NCI-H748 (cell line): ENCODE data around the gene KRTAP17-1.
"Not testable (repeated sequence)": the region's sequence is repeated elsewhere in the genome, so short reads cannot be mapped to it uniquely, and the experiment has no call there.

Experiments used
- DNase-seq: peaks from one replicate; lab custom pipeline; 2025; ENCODE audit not compliant: unreplicated experiment; lab: John Stamatoyannopoulos, UW

Gene KRTAP17-1

DNA sequence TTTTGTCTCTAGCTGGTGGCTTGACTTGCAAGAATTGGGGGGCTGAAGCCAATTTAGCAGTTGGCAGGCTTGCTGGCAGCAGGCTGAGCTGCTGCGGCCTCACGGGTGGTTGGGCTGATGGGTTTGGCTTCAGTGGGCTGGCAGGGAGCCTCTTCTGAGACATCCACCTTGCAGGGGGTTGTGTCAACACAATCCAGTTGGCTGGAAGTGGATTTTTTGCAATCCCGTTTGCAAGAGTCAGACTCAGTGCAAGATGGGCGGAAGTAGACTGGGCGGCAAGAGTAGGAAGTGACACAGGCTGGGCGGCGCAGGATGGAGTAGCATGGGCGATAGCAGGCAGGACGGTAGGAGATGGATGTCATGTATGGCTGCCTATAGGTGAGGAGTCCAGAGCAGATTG lies 7.9 kb downstream of the KRTAP17-1 start:
- DNase-seq = no peak

DNA sequence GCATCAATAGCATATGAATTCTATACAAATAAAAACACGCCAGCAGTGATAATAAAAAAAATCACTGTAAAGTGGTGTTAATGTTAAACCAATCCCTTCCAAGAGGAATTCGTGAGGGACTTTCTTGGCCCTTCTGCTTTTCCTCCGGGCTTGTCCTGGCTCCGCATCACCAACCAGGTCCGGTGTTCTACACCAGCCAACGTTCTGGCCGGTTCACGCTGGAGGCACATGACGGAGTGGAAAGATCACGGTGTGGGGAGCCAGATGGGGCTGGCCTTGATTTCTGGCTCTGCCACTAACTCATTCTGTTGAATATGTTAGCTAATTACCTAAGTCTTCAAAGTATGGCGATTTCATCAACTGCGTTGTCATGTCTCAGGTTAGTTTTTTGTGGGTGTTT lies 11.4 kb downstream of the KRTAP17-1 start:
- no peak for DNase-seq

DNA sequence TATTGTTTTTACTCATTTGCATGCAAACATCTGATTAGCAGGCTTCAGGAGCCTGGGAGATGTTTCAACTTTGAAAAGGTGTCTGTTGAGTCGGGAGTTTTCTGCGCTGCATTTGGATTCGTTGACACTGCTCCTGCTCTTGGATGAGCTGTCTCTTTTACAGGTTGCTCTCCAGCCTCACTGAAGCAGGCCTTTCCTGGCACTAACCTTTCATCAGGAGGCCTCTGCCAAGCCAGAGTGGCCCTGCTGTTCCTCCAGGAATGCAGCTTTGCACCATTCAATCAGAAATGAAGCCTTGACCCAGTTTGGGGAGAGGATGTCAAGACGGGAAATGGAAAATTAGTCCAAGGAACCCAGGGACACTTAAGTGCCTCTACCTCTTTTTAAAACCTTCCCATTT lies 12.5 kb downstream of the KRTAP17-1 start:
- no peak for DNase-seq

DNA sequence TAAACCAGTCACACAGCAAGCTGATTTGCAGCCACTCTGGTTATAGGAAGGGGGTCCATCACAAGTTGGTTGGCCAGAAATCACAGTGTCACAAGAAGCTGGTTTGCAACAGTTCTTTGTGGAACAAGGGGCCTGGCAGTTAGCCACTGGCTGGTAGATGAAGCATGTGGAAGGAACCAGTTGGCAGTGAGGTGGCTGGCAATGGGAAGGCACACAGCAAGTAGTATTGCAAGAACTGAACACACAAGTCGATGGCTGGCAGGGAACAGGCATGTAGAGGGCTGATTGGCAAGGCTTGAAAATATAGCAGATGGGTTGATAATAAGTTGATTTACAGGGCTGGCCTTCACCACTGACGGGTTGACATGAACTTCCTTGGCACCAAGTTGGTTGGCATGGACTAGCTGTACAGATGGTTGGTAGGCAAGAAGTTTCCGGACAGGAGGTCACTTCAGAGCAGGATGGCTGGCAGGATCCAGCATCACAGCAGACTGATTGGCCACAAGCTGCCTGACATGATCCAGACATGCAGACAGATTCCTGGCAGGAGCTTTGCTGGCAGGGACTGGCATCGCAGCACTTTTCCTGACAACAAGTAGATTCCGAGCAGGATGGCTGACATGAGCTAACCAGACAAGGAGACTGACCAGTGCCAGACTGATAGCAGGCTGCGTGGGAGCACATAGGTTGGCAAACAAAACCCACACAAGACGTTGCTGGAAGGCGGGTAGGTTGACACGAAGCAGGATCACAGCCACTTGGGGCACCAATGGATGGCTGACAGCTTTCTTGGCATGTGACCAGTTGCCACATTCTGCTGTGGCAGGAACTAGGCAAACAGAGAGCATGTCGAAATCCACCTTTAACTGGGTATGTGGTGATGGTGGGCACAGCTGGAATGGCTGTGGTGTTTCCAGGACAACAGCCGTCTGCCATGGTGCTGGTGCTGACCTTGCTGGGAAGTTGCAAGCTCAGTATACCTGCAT lies 13.3 kb downstream of the KRTAP17-1 start, which contains the start of gene KRTAP29-1:
KRTAP29-1 (minus strand) TSS at position 936 of the 986 bp plus-strand sequence; CDS start at position 936, 0 bp downstream.
- no peak for DNase-seq

DNA sequence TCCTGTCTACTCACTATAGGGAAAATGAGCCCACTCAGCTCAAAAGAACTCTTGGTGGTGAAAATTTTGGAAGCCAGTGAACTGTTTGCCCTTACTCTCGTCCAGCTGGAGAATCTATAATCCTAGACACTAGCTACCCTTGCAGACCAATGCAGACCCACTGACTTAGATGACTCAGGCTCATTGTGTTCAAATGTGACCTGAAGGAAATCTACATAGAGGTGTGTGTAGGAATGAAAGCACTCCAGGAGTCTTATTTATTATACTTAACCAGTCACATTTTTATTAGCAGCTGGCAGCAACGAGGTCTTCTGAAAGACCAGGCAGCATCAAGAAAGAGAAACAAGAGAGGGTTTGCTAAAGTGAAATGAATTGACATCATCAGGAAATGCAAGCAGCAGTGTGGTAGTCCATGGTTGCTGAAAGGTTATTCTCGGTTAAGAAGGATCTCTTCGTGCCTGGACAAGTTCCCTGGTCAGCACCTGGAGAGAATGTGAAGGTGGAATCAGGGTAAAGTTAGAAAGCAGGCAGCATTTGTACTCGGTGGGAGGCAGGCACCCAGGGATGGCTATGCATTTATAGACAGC lies 14.2 kb downstream of the KRTAP17-1 start:
- no peak for DNase-seq

DNA sequence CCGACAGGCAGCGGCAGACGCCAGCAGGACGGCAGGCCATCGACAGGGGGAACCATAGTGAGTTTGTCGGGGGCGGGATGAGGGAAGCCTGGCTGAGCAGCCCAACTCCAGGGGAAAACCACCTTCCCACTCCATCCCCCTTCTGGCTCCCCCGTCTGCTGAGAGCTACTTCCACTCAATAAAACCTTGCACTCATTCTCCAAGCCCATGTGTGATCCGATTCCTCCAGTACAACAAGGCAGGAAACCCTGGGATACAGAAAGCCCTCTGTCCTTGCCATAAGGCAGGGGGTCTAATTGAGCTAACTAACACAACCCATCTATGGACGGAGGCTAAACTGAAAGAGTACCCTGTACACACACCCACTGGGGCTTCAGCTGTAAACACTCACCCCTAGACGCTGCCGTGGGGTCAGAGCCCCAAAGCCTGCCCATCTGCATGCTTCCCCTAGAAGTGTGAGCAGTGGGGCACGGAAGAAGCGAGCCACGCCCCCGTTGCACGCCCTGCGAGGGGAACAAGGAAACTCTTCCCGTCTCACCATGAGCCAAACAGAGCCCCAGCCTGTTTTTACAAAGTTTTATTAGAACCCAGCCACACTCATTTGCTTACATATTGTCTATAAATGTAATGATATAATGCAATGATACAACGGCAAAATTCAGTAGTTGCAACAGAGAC lies 16.9 kb downstream of the KRTAP17-1 start:
- no peak for DNase-seq

DNA sequence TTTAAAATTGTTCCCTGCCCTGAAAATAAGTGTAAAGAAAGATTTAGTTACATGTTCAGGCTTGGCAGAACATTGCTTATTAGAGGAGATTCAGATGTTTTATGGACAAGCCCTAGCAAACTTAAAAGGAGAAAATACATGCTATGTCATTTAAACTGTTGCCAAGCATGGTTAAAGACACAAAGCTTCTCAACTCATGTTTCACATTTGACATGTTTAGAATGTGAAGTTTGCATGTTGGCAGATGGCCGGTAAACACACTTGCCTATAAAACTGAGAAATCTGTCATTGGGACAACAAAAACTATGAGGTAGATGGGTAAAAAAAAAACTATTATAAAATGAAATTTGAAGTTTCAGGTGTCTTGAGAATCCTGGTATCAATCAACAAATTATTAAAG lies 18.7 kb downstream of the KRTAP17-1 start:
- DNase-seq = no peak

DNA sequence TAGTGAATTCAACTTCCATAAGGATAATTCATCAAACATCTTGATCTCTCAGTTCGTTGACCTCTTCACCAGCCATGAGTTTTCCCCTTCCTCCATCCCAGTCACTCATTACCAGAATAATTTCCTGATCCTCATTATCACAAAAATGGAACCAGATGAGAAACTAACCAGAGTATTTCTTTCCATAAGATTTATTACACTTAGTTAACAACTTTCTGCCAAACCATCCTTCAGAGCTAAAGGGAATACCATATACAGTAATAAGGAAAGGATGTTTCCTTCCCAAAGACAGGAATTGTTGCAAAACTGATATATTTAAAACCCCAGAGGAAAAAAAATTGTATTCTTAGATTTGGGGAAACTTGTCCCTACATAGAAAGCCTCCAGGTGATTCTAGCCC lies 21.5 kb downstream of the KRTAP17-1 start:
- no peak for DNase-seq

DNA sequence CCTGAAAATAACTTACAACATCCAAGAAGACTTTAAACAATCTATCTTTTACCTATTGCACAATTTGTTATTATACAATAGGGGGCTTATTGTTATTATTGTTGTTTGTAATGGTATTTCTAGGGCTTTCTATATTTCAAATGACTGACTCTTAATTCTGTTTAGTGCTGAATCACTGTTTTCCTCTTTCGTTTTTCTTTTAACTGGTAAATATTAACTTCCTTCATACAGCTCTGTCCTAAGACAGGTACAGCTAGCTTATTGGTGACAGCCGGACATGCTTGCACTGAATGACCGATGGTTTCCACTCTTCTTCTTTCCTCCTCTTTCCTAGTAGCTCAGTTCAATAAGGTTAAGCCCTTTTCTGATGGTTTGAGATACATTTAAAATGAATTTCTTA lies 28.5 kb downstream of the KRTAP17-1 start:
- DNase-seq = no peak

DNA sequence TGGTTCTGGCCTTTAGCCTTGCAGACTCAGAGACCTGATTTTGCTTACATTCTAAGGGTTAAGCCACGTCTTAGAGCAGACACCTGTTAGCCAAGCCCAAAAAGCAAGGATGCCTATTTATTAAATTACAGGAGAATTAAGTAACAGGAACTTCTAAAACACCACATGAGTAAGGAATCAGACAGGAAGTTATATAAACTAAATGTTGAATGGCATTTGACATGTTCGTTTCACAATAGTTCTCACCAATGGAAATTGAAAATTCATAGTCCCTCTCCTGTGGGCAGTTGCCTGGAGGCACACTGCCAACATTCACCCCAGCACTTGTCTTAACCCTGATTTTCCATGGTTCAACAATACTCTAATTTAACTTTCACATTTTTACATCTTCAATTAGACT lies 31.0 kb downstream of the KRTAP17-1 start:
- no peak for DNase-seq

DNA sequence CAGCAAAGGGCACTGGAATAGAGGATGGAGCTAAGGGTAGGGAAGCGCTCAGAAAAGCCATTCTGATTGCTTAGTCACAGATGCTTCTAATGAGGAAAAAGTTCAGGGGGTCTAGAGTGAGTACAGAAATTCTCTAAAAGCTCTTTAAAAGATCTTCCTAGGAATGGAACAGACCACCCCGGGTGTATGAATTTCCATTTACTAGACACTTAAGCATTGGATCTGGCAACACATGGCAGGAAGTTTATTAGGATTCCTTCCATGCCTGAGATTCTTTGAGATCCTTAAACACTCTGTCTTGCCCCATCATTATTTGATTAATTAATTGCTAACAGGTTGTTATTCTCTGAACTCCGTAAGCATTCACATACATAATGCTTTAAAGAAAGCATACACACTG lies 31.5 kb downstream of the KRTAP17-1 start:
- DNase-seq = no peak

DNA sequence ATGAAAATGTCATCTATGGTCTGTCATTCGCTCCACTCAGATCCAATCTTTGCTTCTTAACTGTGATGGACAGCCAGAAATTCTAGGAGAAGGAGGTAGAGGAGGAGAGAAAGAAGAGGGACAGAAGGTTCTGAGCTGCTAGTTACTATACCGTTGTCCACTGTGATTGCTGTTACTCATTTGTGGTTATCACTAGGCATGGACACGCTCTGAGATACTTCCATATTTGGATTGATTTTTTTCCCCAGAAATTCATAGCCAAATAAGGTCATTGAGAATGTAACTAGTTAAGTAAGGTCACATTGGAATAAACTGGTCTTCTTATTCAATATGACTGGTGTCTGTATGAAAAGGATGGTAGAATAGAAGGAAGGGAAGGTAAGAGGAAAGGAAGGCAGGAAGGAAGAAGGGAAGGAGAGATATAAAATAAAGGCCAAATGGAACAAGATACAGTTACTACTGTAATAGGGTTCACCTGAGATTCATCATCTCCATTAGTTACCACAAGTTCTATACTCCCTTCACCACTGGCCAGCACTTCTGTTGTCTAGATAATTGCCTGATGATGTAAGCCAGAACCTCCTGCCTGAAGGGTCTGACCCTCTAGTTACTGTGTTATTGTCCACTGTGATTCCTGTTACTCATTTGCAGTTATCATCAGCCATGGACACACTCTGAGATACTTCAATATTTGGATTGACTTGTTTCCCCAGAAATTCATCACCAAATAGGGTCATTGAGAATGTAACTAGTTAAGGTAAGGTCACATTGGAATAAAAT lies 37.1 kb downstream of the KRTAP17-1 start:
- no peak for DNase-seq

DNA sequence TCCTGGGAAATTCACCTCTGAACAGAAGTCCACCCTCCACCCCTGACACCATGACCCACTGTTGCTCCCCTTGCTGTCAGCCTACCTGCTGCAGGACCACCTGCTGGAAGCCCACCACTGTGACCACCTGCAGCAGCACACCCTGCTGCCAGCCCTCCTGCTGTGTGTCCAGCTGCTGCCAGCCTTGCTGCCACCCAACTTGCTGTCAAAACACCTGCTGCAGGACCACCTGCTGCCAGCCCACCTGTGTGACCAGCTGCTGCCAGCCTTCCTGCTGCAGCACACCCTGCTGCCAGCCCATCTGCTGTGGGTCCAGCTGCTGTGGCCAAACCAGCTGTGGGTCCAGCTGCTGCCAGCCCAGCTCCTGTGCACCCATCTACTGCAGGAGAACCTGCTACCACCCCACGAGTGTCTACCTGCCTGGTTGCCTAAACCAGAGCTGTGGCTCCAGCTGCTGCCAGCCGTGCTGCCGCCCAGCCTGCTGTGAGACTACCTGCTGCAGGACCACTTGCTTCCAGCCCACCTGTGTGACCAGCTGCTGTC lies 39.8 kb downstream of the KRTAP17-1 start, which contains the start of gene KRTAP9-7:
KRTAP9-7 (plus strand) TSS at position 51 of the 543 bp plus-strand sequence; CDS start at position 51, 0 bp downstream.
- not testable (repeated sequence) for DNase-seq

DNA sequence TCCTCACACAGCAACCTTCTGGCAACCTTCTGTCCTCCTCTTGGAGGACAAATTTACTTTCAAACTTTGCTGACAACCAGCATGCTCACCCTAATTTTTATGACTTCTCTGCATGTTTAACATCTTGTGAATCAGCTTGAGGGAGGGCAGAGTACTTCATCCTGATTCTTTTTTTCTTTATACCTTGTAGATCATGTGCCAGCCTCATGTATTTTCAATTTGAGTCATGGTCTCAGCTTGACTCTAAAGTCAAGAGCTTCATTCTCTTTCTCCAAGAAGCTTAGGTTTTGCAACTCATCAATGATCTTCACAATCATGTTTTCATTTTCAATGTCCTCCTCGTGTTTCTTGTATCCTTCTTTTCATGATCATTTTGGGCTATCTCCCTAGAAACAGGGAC lies 43.7 kb downstream of the KRTAP17-1 start:
- DNase-seq = no peak

DNA sequence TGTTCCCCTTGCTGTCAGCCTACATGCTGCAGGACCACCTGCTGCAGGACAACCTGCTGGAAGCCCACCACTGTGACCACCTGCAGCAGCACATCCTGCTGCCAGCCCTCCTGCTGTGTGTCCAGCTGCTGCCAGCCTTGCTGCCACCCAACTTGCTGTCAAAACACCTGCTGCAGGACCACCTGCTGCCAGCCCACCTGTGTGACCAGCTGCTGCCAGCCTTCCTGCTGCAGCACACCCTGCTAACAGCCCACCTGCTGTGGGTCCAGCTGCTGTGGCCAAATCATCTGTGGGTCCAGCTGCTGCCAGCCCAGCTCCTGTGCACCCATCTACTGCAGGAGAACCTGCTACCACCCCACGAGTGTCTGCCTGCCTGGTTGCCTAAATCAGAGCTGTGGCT lies 44.2 kb downstream of the KRTAP17-1 start:
- DNase-seq = not testable (repeated sequence)

DNA sequence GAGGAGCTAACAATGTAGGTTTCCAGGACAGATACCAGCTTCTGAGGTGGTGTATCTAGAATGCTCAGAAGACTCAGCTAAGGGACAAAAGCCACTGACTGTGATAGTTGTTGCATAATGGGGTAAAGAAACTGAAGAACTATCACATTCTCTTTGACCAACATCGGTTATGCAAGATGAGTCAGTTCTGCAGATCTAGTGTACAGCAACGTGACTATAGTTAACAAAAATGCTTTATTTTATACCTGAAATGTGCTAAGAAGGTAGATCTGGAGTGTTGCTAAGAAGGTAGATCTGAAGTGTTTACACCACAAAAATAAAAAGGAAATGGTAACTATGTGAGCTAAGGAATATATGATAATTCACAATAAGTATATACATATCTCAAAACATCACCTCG lies 47.8 kb downstream of the KRTAP17-1 start:
- no peak for DNase-seq

DNA sequence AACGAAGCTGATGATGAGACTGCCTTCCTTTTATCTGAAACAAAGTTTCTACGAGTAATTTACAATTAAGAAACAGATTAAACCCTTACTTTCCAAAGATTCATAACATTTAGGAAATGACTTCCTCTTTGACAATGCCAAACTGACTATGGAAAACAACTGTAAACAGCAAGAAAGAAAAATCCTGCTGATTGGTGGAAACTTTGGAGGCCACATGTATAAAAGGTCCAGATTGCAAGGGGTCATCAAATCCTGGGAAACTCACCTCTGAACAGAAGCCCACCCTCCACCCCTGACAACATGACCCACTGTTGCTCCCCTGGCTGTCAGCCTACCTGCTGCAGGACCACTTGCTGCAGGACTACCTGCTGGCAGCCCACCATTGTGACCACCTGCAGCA lies 50.4 kb downstream of the KRTAP17-1 start, which contains the start of gene KRTAP9-6:
KRTAP9-6 (plus strand) TSS at position 301 of the 400 bp plus-strand sequence; CDS start at position 301, 0 bp downstream.
- DNase-seq = no peak
